Measurements from ENCODE around the gene ADGRV1. TPM values are rescaled to one million over a fixed set of nuclear protein-coding genes. Genes with fewer than 3 reads are reported as not detected.

The ADGRV1 gene
- total RNA-seq, 1 experiment from 2014 or later = not detected

DNA sequence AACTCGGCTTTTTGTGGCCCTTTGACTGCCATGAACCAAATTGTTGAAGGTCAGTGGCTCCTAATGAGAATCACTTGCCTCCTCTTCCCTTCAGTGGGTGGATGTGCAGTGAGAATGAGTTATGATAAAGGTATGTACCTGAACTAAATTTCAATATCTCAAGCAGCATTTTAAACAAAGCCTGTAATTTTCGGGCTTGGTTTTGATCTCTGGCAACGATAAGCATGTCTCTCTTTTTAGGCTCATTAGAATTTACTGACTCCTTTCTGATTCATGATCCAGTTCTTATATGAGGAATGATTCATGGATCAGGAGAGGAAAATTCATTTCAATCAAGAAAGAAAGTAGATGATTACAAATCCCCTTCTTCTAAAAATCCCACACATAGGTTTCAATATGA is 519.0 kb downstream of the ADGRV1 start:
- CTCF ChIA-PET = interaction anchor here (0.6 to 1.6 kb wide), 3 partner anchors 59 to 263 kb away, joined by 3 to 8 read pairs (median 4); no protein-coding TSS in a partner anchor
- no peak overlapping the region for H3K4me3 Mint-ChIP-seq (ENCODE audit: unreplicated experiment)
- BruUV-seq (replicated peaks) = no TSS peak
- H3K4me1 Mint-ChIP-seq (ENCODE audit: insufficient read depth, unreplicated experiment) = peaks cover 39% of the 10 kb centered on the region
- no peak for DNase-seq (ENCODE audit: unreplicated experiment)
- intact Hi-C loops (cut with micrococcal nuclease) = no loop called here
- TF ChIP-seq, protein P1, sequence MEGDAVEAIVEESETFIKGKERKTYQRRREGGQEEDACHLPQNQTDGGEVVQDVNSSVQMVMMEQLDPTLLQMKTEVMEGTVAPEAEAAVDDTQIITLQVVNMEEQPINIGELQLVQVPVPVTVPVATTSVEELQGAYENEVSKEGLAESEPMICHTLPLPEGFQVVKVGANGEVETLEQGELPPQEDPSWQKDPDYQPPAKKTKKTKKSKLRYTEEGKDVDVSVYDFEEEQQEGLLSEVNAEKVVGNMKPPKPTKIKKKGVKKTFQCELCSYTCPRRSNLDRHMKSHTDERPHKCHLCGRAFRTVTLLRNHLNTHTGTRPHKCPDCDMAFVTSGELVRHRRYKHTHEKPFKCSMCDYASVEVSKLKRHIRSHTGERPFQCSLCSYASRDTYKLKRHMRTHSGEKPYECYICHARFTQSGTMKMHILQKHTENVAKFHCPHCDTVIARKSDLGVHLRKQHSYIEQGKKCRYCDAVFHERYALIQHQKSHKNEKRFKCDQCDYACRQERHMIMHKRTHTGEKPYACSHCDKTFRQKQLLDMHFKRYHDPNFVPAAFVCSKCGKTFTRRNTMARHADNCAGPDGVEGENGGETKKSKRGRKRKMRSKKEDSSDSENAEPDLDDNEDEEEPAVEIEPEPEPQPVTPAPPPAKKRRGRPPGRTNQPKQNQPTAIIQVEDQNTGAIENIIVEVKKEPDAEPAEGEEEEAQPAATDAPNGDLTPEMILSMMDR (IDR thresholded peaks at IDR 0.05; ENCODE audit: unreplicated experiment) = no peak
- peak overlapping the region; percentile 82 for H3K27ac Mint-ChIP-seq (ENCODE audit: low read depth, unreplicated experiment)
- POLR2A ChIA-PET = interaction anchor here (0.5 to 6.1 kb wide), 14 partner anchors 11 to 306 kb away, joined by 3 to 38 read pairs (median 7); partner anchors contain the start of gene ARRDC3
- no peaks in the 10 kb centered on the region for H3K27me3 Mint-ChIP-seq (ENCODE audit: insufficient read depth, unreplicated experiment)
- no peaks in the 10 kb centered on the region for H3K9me3 Mint-ChIP-seq (ENCODE audit: unreplicated experiment)
- H3K36me3 Mint-ChIP-seq (ENCODE audit: insufficient read depth, unreplicated experiment) = no peaks in the 10 kb centered on the region

- DNase-seq (ENCODE audit: unreplicated experiment) = peak; percentile 61
- TF ChIP-seq, protein P1 (IDR thresholded peaks at IDR 0.05; ENCODE audit: unreplicated experiment) = no peak
- BruUV-seq (replicated peaks) = no TSS peak
- ChIA-PET POLR2A (interaction anchor here (0.6 to 6.1 kb wide), 21 partner anchors 9 to 308 kb away, joined by 3 to 38 read pairs (median 5); partner anchors contain the start of gene ARRDC3), CTCF (interaction anchor here (0.6 to 1.6 kb wide), 4 partner anchors 17 to 306 kb away, joined by 3 to 8 read pairs (median 3); no protein-coding TSS in a partner anchor)
- Mint-ChIP-seq H3K4me1 (ENCODE audit: insufficient read depth, unreplicated experiment) (peaks cover 38% of the 10 kb centered on the region), H3K27me3 (ENCODE audit: insufficient read depth, unreplicated experiment) (no peaks in the 10 kb centered on the region), H3K4me3 (ENCODE audit: unreplicated experiment) (no peak overlapping the region), H3K9me3 (ENCODE audit: unreplicated experiment) (no peaks in the 10 kb centered on the region), H3K27ac (ENCODE audit: low read depth, unreplicated experiment) (peak overlapping the region; percentile 87), H3K36me3 (ENCODE audit: insufficient read depth, unreplicated experiment) (no peaks in the 10 kb centered on the region)
- intact Hi-C loops (cut with micrococcal nuclease) = no loop called here
Observed at GRCh38 chr5:91079037-91079436, 520.4 kb downstream of the ADGRV1 start.

DNA sequence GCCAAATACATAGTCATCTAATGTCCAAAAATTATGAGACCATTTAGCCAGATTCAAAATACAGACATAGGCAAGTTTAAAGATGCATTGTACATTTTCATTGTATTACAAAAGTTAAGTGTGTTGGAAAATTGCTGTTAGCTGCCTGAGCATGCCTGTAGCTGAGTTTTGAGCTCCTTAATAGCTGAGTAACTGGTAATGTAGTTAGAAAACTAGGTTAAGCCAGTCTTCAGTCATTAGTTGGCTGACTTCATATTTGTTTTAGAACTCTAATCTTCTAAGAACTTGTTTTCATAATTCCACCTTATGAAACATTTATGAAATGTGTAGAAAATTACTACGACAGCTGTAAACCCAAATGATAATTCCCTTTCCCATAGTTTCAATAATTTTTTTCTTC is 531.2 kb downstream of the ADGRV1 start:
- BruUV-seq (replicated peaks) = no TSS peak
- no peaks in the 10 kb centered on the region for H3K36me3 Mint-ChIP-seq (ENCODE audit: insufficient read depth, unreplicated experiment)
- ChIA-PET POLR2A (interaction anchor here (1.1 to 2.2 kb wide), 3 partner anchors 11 to 217 kb away, joined by 3 to 18 read pairs (median 14); no protein-coding TSS in a partner anchor), CTCF (interaction anchor here (0.9 to 1.3 kb wide), 2 partner anchors 14 to 158 kb away, joined by 3 to 4 read pairs; no protein-coding TSS in a partner anchor)
- TF ChIP-seq, protein P1 (IDR thresholded peaks at IDR 0.05; ENCODE audit: unreplicated experiment) = no peak
- H3K4me3 Mint-ChIP-seq (ENCODE audit: unreplicated experiment) = no peak overlapping the region
- no peak overlapping the region for H3K27ac Mint-ChIP-seq (ENCODE audit: low read depth, unreplicated experiment)
- intact Hi-C loops (cut with micrococcal nuclease) = no loop called here
- no peak for DNase-seq (ENCODE audit: unreplicated experiment)
- peaks cover 5% of the 10 kb centered on the region for H3K4me1 Mint-ChIP-seq (ENCODE audit: insufficient read depth, unreplicated experiment)
- no peaks in the 10 kb centered on the region for H3K27me3 Mint-ChIP-seq (ENCODE audit: insufficient read depth, unreplicated experiment)
- no peaks in the 10 kb centered on the region for H3K9me3 Mint-ChIP-seq (ENCODE audit: unreplicated experiment)

DNA sequence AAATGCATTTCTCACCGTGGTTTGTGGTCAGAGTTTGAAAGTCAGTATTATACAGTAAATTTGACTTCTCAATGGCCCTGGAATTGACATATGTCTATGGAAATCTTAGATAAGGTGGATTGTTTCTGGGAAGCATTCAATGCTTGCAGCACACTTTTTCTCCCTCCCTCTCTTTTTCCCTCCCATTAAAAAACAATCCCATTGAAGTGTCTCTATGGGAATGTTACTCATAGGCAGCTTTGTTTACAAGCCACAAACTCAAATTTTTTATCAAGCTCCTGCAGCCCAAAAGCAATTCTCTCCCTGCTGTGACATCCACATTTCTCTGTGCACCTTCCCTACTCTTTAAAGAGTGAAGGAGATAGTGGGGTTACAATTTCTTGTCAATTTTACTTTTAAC is 532.4 kb downstream of the ADGRV1 start:
- H3K27ac Mint-ChIP-seq (ENCODE audit: low read depth, unreplicated experiment) = no peak overlapping the region
- CTCF ChIA-PET = interaction anchor here (0.6 to 1.4 kb wide), 7 partner anchors 11 to 295 kb away, joined by 3 to 4 read pairs (median 3); no protein-coding TSS in a partner anchor
- no peaks in the 10 kb centered on the region for H3K36me3 Mint-ChIP-seq (ENCODE audit: insufficient read depth, unreplicated experiment)
- DNase-seq (ENCODE audit: unreplicated experiment) = no peak
- BruUV-seq (replicated peaks) = no TSS peak
- H3K4me3 Mint-ChIP-seq (ENCODE audit: unreplicated experiment) = no peak overlapping the region
- TF ChIP-seq, protein P1 (IDR thresholded peaks at IDR 0.05; ENCODE audit: unreplicated experiment) = no peak
- no peaks in the 10 kb centered on the region for H3K27me3 Mint-ChIP-seq (ENCODE audit: insufficient read depth, unreplicated experiment)
- H3K4me1 Mint-ChIP-seq (ENCODE audit: insufficient read depth, unreplicated experiment) = peaks cover 6% of the 10 kb centered on the region
- POLR2A ChIA-PET = interaction anchor here (0.9 to 2.2 kb wide), 2 partner anchors 12 to 170 kb away, joined by 3 to 18 read pairs; no protein-coding TSS in a partner anchor
- intact Hi-C loops (cut with micrococcal nuclease) = no loop called here
- H3K9me3 Mint-ChIP-seq (ENCODE audit: unreplicated experiment) = no peaks in the 10 kb centered on the region
